Endothelial cell (in vitro differentiated cells): Measurements from ENCODE around the gene SNAP25. TPM values are rescaled to one million over a fixed set of nuclear protein-coding genes. Genes with fewer than 3 reads are reported as not detected.

Experiments used
- DNase-seq: peaks from one replicate; pipeline ENCODE4 v3.0.0; 2021; ENCODE audit warnings: low spot score
- H3K27ac Mint-ChIP-seq: one replicate; pipeline ENCODE4 v1.8.0; 2021; ENCODE audit warnings: mixed read lengths, inconsistent platforms; ENCODE audit not compliant: unreplicated experiment
- H3K27me3 Mint-ChIP-seq: one replicate; pipeline ENCODE4 v1.8.0; 2021; ENCODE audit warnings: mild to moderate bottlenecking, moderate library complexity, mixed read lengths, inconsistent platforms; ENCODE audit not compliant: unreplicated experiment
- H3K36me3 Mint-ChIP-seq: one replicate; pipeline ENCODE4 v1.8.0; 2021; ENCODE audit warnings: mild to moderate bottlenecking, low read depth, mixed read lengths, inconsistent platforms; ENCODE audit not compliant: unreplicated experiment
- H3K4me1 Mint-ChIP-seq: one replicate; pipeline ENCODE4 v1.8.0; 2021; ENCODE audit warnings: mild to moderate bottlenecking, mixed read lengths, inconsistent platforms; ENCODE audit not compliant: unreplicated experiment
- H3K4me3 Mint-ChIP-seq: one replicate; pipeline ENCODE4 v1.8.0; 2021; ENCODE audit warnings: mild to moderate bottlenecking, mixed read lengths, inconsistent platforms; ENCODE audit not compliant: unreplicated experiment
- H3K9me3 Mint-ChIP-seq: one replicate; pipeline ENCODE4 v1.8.0; 2021; ENCODE audit warnings: mixed read lengths, inconsistent platforms; ENCODE audit not compliant: unreplicated experiment
- total RNA-seq: library from RNA; stranded (reverse); fragmentation: NEBNext Ultra II Directional; extraction: Animal tissue kit (Norgen Biotek cat#: 25700); gene quantifications from one replicate; pipeline ENCODE4 v1.2.1, GENCODE V29; 2021; ENCODE audit not compliant: unreplicated experiment
- TF ChIP-seq, protein P1 (sequence below): fragments of 200-600 bp; sonication (generic); IDR thresholded peaks from one replicate; pipeline ENCODE4 v1.5.0; 2021; ENCODE audit warnings: antibody characterized with exemption; ENCODE audit not compliant: unreplicated experiment

Gene SNAP25
- total RNA-seq, 1 donor from 2014 or later: 0.38 TPM

DNA sequence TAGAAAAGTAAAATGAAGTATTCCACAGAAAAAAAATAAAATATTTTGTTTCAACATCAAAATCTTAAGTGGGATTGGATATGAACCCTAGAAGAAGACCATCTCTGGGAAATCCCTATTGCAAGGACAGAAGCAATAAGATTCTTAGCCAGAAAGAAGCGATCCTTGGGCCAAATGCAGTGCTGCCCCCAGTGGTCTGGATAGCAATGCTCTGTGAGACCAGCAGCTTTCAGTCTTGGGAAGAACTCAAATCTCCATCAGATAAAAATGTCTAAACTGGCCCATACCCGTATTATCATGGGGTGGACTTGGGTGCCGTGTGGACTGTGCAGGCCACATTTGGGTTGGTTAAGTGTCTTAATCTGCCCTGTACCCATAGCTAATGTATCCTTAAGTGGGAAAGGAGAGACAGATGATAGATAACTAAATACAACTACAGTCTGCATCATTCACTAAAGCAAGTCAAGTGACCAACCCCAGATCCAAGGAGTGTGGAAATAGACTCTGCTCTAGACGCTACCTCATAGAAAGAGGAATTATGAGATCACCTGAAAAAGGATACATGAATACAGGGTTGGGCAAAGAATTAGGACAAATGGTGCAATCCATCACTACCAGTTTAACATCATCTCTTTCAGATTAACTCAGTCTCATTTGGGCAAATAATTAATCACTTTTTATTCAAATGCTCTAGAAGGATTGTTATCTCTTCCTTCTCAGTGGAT, 38.9 kb upstream of the SNAP25 start:
- H3K4me3 Mint-ChIP-seq: no peak overlapping the region

GRCh38 chr20:10180651-10181235, 37.9 kb upstream of the SNAP25 start:
- H3K4me1 Mint-ChIP-seq: no peaks in the 10 kb centered on the region
- no peak for DNase-seq
- TF ChIP-seq, protein P1, sequence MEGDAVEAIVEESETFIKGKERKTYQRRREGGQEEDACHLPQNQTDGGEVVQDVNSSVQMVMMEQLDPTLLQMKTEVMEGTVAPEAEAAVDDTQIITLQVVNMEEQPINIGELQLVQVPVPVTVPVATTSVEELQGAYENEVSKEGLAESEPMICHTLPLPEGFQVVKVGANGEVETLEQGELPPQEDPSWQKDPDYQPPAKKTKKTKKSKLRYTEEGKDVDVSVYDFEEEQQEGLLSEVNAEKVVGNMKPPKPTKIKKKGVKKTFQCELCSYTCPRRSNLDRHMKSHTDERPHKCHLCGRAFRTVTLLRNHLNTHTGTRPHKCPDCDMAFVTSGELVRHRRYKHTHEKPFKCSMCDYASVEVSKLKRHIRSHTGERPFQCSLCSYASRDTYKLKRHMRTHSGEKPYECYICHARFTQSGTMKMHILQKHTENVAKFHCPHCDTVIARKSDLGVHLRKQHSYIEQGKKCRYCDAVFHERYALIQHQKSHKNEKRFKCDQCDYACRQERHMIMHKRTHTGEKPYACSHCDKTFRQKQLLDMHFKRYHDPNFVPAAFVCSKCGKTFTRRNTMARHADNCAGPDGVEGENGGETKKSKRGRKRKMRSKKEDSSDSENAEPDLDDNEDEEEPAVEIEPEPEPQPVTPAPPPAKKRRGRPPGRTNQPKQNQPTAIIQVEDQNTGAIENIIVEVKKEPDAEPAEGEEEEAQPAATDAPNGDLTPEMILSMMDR: no peak
- no peak overlapping the region for H3K27ac Mint-ChIP-seq
- no peak overlapping the region for H3K4me3 Mint-ChIP-seq
- H3K36me3 Mint-ChIP-seq: no peaks in the 10 kb centered on the region
- no peaks in the 10 kb centered on the region for H3K9me3 Mint-ChIP-seq
- H3K27me3 Mint-ChIP-seq: no peaks in the 10 kb centered on the region

More for the DNA sequence above, 38.9 kb upstream of the SNAP25 start:
- H3K9me3 Mint-ChIP-seq: no peaks in the 10 kb centered on the region
- H3K4me1 Mint-ChIP-seq: no peaks in the 10 kb centered on the region
- no peak overlapping the region for H3K27ac Mint-ChIP-seq
- H3K27me3 Mint-ChIP-seq: no peaks in the 10 kb centered on the region
- H3K36me3 Mint-ChIP-seq: no peaks in the 10 kb centered on the region
- TF ChIP-seq, protein P1: peak; percentile 35
- DNase-seq: peak; percentile 8

DNA sequence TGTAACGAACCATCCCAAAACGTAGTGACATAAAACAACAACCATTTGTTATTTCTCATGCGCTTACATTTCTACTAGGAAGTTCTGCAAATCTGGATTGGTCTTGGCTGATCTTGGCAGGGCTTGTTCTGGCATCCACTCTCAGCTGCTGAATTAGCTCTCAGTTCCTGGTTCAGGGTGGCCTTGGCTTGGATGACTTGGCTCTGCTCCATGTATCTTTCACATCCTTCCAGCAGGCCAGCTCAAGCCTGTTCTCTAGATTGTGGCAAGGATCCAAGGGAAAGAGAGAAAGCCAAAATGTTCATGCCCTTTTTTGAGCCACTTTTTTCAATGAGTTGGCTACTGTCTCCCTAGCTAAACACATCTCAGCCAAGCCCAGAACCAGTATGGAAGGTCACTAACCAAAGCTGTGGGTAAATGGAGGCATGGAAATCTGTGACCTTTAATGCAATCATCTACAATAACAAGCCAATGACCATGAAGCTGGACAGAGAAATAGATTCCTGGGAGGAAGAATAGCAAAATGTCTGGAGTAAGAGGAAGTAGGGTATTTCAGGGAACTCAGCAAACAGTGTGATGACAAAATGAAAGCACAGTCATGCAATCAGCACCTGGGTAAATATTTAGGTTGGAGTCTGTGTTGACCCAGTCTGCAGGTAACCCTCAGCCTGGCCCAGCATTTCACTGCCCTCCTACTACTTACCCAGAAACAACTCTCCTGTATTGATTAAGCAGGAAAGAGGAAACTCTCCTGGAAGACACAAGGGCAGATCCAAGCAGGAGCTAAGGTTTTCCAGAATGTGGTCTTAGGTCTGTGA, 32.7 kb upstream of the SNAP25 start:
- no peaks in the 10 kb centered on the region for H3K27me3 Mint-ChIP-seq
- H3K9me3 Mint-ChIP-seq: no peaks in the 10 kb centered on the region
- H3K27ac Mint-ChIP-seq: no peak overlapping the region
- no peak overlapping the region for H3K4me3 Mint-ChIP-seq
- TF ChIP-seq, protein P1: no peak
- H3K4me1 Mint-ChIP-seq: no peaks in the 10 kb centered on the region
- no peaks in the 10 kb centered on the region for H3K36me3 Mint-ChIP-seq
- no peak for DNase-seq

DNA sequence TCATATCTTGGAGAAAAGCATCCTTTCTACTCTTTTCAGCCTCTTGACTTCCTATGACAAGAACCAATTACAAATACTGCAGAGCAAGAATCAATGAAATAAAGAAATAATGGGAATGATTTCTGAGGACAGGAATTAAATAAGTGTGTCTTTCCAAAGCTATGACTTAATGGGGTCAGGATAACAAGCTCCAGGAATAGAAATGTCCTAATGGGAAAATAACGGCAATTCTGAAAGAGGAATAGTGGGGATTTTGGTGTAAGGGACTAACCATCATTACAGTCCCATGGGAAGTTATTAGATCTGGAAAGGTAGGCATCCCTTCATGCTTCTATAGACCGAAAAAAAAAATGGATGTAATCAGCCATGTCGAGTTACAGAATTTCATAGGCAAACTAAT, 28.2 kb upstream of the SNAP25 start:
- H3K27me3 Mint-ChIP-seq: no peaks in the 10 kb centered on the region
- H3K9me3 Mint-ChIP-seq: no peaks in the 10 kb centered on the region
- H3K4me1 Mint-ChIP-seq: no peaks in the 10 kb centered on the region
- H3K36me3 Mint-ChIP-seq: no peaks in the 10 kb centered on the region
- no peak for DNase-seq
- no peak overlapping the region for H3K4me3 Mint-ChIP-seq
- H3K27ac Mint-ChIP-seq: no peak overlapping the region
- TF ChIP-seq, protein P1: no peak

DNA sequence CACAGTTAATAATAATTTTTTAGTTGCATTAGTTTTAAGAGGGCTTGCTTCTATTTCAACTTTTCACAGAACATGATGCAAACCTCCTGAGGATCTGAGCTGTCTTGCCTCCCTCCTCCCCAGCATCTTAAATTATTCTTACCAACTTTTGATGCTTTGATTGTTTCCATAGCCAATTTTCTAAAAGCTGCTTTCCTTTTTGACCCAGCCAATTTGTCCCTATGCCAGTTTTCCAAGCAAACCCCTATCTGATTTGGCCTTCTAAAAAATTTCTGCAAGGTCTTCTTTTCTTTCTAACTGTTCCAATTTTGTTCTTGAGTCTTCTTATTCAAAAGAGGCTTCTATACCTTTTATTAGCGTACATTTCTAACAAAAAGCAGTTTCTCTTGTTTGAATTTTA, 26.5 kb upstream of the SNAP25 start:
- Mint-ChIP-seq H3K27me3 (no peaks in the 10 kb centered on the region), H3K4me1 (no peaks in the 10 kb centered on the region), H3K36me3 (no peaks in the 10 kb centered on the region), H3K9me3 (no peaks in the 10 kb centered on the region), H3K4me3 (no peak overlapping the region), H3K27ac (no peak overlapping the region)
- DNase-seq: no peak
- TF ChIP-seq, protein P1: no peak
